ENCODE data around the gene RECQL5. TPM values are rescaled to one million over a fixed set of nuclear protein-coding genes. Genes with fewer than 3 reads are reported as not detected.

RECQL5 gene
- polyA plus RNA-seq, 3 donors from 2014 or later, result 7.0 to 18.1 (median 15.5) TPM

- no peak overlapping the region for H3K4me3 Mint-ChIP-seq
- H3K36me3 Mint-ChIP-seq, result peaks cover 5 to 10% (median 7%) of the 10 kb centered on the region in 3 donors
- DNase-seq, result no peak
- H3K27me3 Mint-ChIP-seq (ENCODE audit: low read depth in 3 of 3), result peaks cover 0 to 5% (median 0%) of the 10 kb centered on the region in 3 donors
- no peaks in the 10 kb centered on the region for H3K9me3 Mint-ChIP-seq
- H3K4me1 Mint-ChIP-seq, result peaks cover 28 to 38% of the 10 kb centered on the region in 2 donors
- no peak overlapping the region for H3K27ac Mint-ChIP-seq
These were observed 27.6 kb upstream of the RECQL5 start for GRCh38 chr17:75694536-75694935.

- H3K27ac Mint-ChIP-seq, result no peak overlapping the region
These were observed 26.8 kb upstream of the RECQL5 start for GRCh38 chr17:75693500-75694481.

GRCh38 chr17:75692976-75693375 lies 26.0 kb upstream of the RECQL5 start:
- Mint-ChIP-seq H3K9me3 (no peaks in the 10 kb centered on the region), H3K27ac (no peak overlapping the region), H3K36me3 (peaks cover 4 to 10% (median 5%) of the 10 kb centered on the region in 3 donors), H3K27me3 (ENCODE audit: low read depth in 3 of 3) (peaks cover 0 to 5% (median 2%) of the 10 kb centered on the region in 3 donors), H3K4me3 (no peak overlapping the region), H3K4me1 (peaks cover 44 to 54% of the 10 kb centered on the region in 2 donors)
- DNase-seq, result no peak

More at GRCh38 chr17:75693500-75694481, 26.8 kb upstream of the RECQL5 start:
- Mint-ChIP-seq H3K27me3 (ENCODE audit: low read depth in 3 of 3) (peaks cover 0 to 5% (median 2%) of the 10 kb centered on the region in 3 donors), H3K36me3 (peaks cover 4 to 10% (median 5%) of the 10 kb centered on the region in 3 donors), H3K4me3 (no peak overlapping the region), H3K9me3 (no peaks in the 10 kb centered on the region), H3K4me1 (peaks cover 35 to 45% of the 10 kb centered on the region in 2 donors)
- no peak for DNase-seq

GRCh38 chr17:75691801-75692626 lies 25.1 kb upstream of the RECQL5 start:
- H3K4me3 Mint-ChIP-seq, result peak overlapping the region in 1 of 5 donors; percentile 6
- H3K4me1 Mint-ChIP-seq, result peaks cover 50 to 57% of the 10 kb centered on the region in 2 donors
- H3K27me3 Mint-ChIP-seq (ENCODE audit: low read depth in 3 of 3), result peaks cover 0 to 5% (median 2%) of the 10 kb centered on the region in 3 donors

GRCh38 chr17:75691371-75691791 lies 24.4 kb upstream of the RECQL5 start:
- Mint-ChIP-seq H3K4me1 (peaks cover 50 to 63% of the 10 kb centered on the region in 2 donors), H3K36me3 (peaks cover 4 to 7% (median 5%) of the 10 kb centered on the region in 3 donors), H3K27me3 (ENCODE audit: low read depth in 3 of 3) (peaks cover 0 to 5% (median 2%) of the 10 kb centered on the region in 3 donors), H3K27ac (peak overlapping the region in 5 of 6 donors; percentile 9 to 84 (median 62)), H3K9me3 (no peaks in the 10 kb centered on the region), H3K4me3 (peak overlapping the region in 1 of 5 donors; percentile 6)
- no peak for DNase-seq

More at GRCh38 chr17:75691801-75692626, 25.1 kb upstream of the RECQL5 start:
- H3K36me3 Mint-ChIP-seq, result peaks cover 4 to 7% (median 5%) of the 10 kb centered on the region in 3 donors
- H3K9me3 Mint-ChIP-seq, result no peaks in the 10 kb centered on the region
- DNase-seq, result no peak
- peak overlapping the region in 5 of 6 donors; percentile 9 to 84 (median 66) for H3K27ac Mint-ChIP-seq

GRCh38 chr17:75689441-75689873 lies 22.5 kb upstream of the RECQL5 start:
- peak overlapping the region; percentile 43 to 89 (median 82) for H3K27ac Mint-ChIP-seq
- peak; percentile 18 to 26 (median 25) for DNase-seq
- peaks cover 0 to 6% (median 3%) of the 10 kb centered on the region in 3 donors for H3K36me3 Mint-ChIP-seq
- peak overlapping the region; percentile 39 to 86 (median 73) for H3K4me3 Mint-ChIP-seq
- H3K9me3 Mint-ChIP-seq, result no peaks in the 10 kb centered on the region
- H3K27me3 Mint-ChIP-seq (ENCODE audit: low read depth in 3 of 3), result peaks cover under 1 to 3% (median 2%) of the 10 kb centered on the region in 3 donors
- peaks cover 58 to 83% of the 10 kb centered on the region in 2 donors for H3K4me1 Mint-ChIP-seq

GRCh38 chr17:75688209-75688825 lies 21.4 kb upstream of the RECQL5 start:
- Mint-ChIP-seq H3K36me3 (peaks cover 0 to 6% (median 3%) of the 10 kb centered on the region in 3 donors), H3K27me3 (ENCODE audit: low read depth in 3 of 3) (peaks cover 0 to 3% (median 2%) of the 10 kb centered on the region in 3 donors), H3K27ac (peak overlapping the region; percentile 36 to 88 (median 82)), H3K9me3 (no peaks in the 10 kb centered on the region), H3K4me3 (peak overlapping the region in 3 of 5 donors; percentile 15 to 57 (median 39)), H3K4me1 (peaks cover 57 to 94% of the 10 kb centered on the region in 2 donors)
- DNase-seq, result peak; percentile 7 to 25 (median 8)

GRCh38 chr17:75685499-75685898 lies 18.5 kb upstream of the RECQL5 start:
- no peak overlapping the region for H3K4me3 Mint-ChIP-seq
- H3K27ac Mint-ChIP-seq, result peak overlapping the region in 2 of 6 donors; percentile 39 to 45
- peaks cover 0 to 3% (median 2%) of the 10 kb centered on the region in 3 donors for H3K27me3 Mint-ChIP-seq (ENCODE audit: low read depth in 3 of 3)
- H3K4me1 Mint-ChIP-seq, result peaks cover 40 to 81% of the 10 kb centered on the region in 2 donors
- no peaks in the 10 kb centered on the region for H3K9me3 Mint-ChIP-seq
- DNase-seq, result no peak
- peaks cover 0 to 6% (median 3%) of the 10 kb centered on the region in 3 donors for H3K36me3 Mint-ChIP-seq

- Mint-ChIP-seq H3K36me3 (peaks cover 0 to 7% (median 4%) of the 10 kb centered on the region in 3 donors), H3K4me1 (peaks cover 35 to 75% of the 10 kb centered on the region in 2 donors), H3K27me3 (ENCODE audit: low read depth in 3 of 3) (peaks cover 2 to 3% (median 2%) of the 10 kb centered on the region in 3 donors), H3K4me3 (no peak overlapping the region), H3K27ac (no peak overlapping the region), H3K9me3 (no peaks in the 10 kb centered on the region)
- no peak for DNase-seq
These were observed 18.0 kb upstream of the RECQL5 start for GRCh38 chr17:75684924-75685323.

GRCh38 chr17:75684249-75684648 lies 17.3 kb upstream of the RECQL5 start:
- Mint-ChIP-seq H3K27ac (peak overlapping the region in 2 of 6 donors; percentile 23 to 39), H3K4me1 (peaks cover 28 to 68% of the 10 kb centered on the region in 2 donors), H3K36me3 (peaks cover 0 to 11% (median 7%) of the 10 kb centered on the region in 3 donors), H3K4me3 (no peak overlapping the region), H3K27me3 (ENCODE audit: low read depth in 3 of 3) (peaks cover 2 to 3% (median 2%) of the 10 kb centered on the region in 3 donors), H3K9me3 (no peaks in the 10 kb centered on the region)
- no peak for DNase-seq

GRCh38 chr17:75683583-75683982 lies 16.6 kb upstream of the RECQL5 start:
- H3K4me3 Mint-ChIP-seq, result no peak overlapping the region
- H3K27ac Mint-ChIP-seq, result peak overlapping the region in 1 of 6 donors; percentile 3
- H3K36me3 Mint-ChIP-seq, result peaks cover 0 to 11% (median 7%) of the 10 kb centered on the region in 3 donors
- no peak for DNase-seq
- peaks cover 22 to 61% of the 10 kb centered on the region in 2 donors for H3K4me1 Mint-ChIP-seq
- peaks cover 0 to 3% (median 2%) of the 10 kb centered on the region in 3 donors for H3K27me3 Mint-ChIP-seq (ENCODE audit: low read depth in 3 of 3)
- no peaks in the 10 kb centered on the region for H3K9me3 Mint-ChIP-seq

GRCh38 chr17:75681289-75681688 lies 14.3 kb upstream of the RECQL5 start:
- H3K27me3 Mint-ChIP-seq (ENCODE audit: low read depth in 3 of 3), result peaks cover 0 to 3% (median 2%) of the 10 kb centered on the region in 3 donors
- peaks cover 9 to 43% of the 10 kb centered on the region in 2 donors for H3K4me1 Mint-ChIP-seq
- no peak overlapping the region for H3K27ac Mint-ChIP-seq
- peaks cover 0 to 14% (median 7%) of the 10 kb centered on the region in 3 donors for H3K36me3 Mint-ChIP-seq
- no peaks in the 10 kb centered on the region for H3K9me3 Mint-ChIP-seq
- no peak overlapping the region for H3K4me3 Mint-ChIP-seq
- DNase-seq, result no peak

All from immature natural killer cell (primary cell).